ENCODE data around the gene P2RX1. TPM values are rescaled to one million over a fixed set of nuclear protein-coding genes. Genes with fewer than 3 reads are reported as not detected.

The P2RX1 gene
- total RNA-seq, 2 experiments from 2014 or later: 0.34 to 1.0 TPM

- no peak overlapping the region for H3K4me3 Mint-ChIP-seq
- H3K27me3 Mint-ChIP-seq: no peaks in the 10 kb centered on the region
- H3K4me1 Mint-ChIP-seq (ENCODE audit: low read depth): no peaks in the 10 kb centered on the region
- DNase-seq (no peak), ATAC-seq (ENCODE audit: poor library complexity) (no peak)
- no peaks in the 10 kb centered on the region for H3K9me3 ChIP-seq (ENCODE audit: control insufficient read depth in 1 of 2, insufficient read depth in 1 of 2, low read length in 2 of 2)
- intact Hi-C loops (cut with DNase I, micrococcal nuclease): no loop called here
- CTCF ChIA-PET: no interaction called here
- peaks cover 62% of the 10 kb centered on the region for H3K36me3 ChIP-seq (ENCODE audit: insufficient read depth, low read length)
- H3K4me3 ChIP-seq (ENCODE audit: low read length): no peak overlapping the region
- no peak for TF ChIP-seq CTCF (IDR thresholded peaks at IDR 0.05)
- POLR2A ChIA-PET: no interaction called here
- no peak overlapping the region for H3K27ac ChIP-seq (ENCODE audit: low read depth in 1 of 2, low read length in 2 of 2)
- no peak overlapping the region for H3K27ac Mint-ChIP-seq
- H3K9me3 Mint-ChIP-seq: no peaks in the 10 kb centered on the region
- peaks cover 68% of the 10 kb centered on the region for H3K36me3 Mint-ChIP-seq (ENCODE audit: low read depth)
- H3K4me1 ChIP-seq (ENCODE audit: insufficient read depth, low read length): no peaks in the 10 kb centered on the region
- H3K27me3 ChIP-seq (ENCODE audit: control insufficient read depth in 1 of 2, insufficient read depth in 2 of 2, low read length in 2 of 2): no peaks in the 10 kb centered on the region
Observed at GRCh38 chr17:3926860-3927627, 10.8 kb upstream of the P2RX1 start.

- H3K4me3 Mint-ChIP-seq: no peak overlapping the region
- no peak overlapping the region for H3K27ac Mint-ChIP-seq
- ChIA-PET CTCF (interaction anchor here (1.7 kb wide), 1 partner anchor 12 kb away, joined by 4 read pairs; no protein-coding TSS in a partner anchor), POLR2A (no interaction called here)
- DNase-seq (no peak), ATAC-seq (ENCODE audit: poor library complexity) (no peak)
- Histone ChIP-seq H3K27ac (ENCODE audit: low read depth in 1 of 2, low read length in 2 of 2) (peak overlapping the region in 1 of 2 donors; percentile 21), H3K9me3 (ENCODE audit: control insufficient read depth in 1 of 2, insufficient read depth in 1 of 2, low read length in 2 of 2) (no peaks in the 10 kb centered on the region), H3K36me3 (ENCODE audit: insufficient read depth, low read length) (peaks cover 60% of the 10 kb centered on the region), H3K27me3 (ENCODE audit: control insufficient read depth in 1 of 2, insufficient read depth in 2 of 2, low read length in 2 of 2) (no peaks in the 10 kb centered on the region), H3K4me3 (ENCODE audit: low read length) (no peak overlapping the region), H3K4me1 (ENCODE audit: insufficient read depth, low read length) (no peaks in the 10 kb centered on the region)
- H3K4me1 Mint-ChIP-seq (ENCODE audit: low read depth): no peaks in the 10 kb centered on the region
- intact Hi-C loops (cut with DNase I, micrococcal nuclease): no loop called here
- peaks cover 57% of the 10 kb centered on the region for H3K36me3 Mint-ChIP-seq (ENCODE audit: low read depth)
- H3K9me3 Mint-ChIP-seq: no peaks in the 10 kb centered on the region
- H3K27me3 Mint-ChIP-seq: no peaks in the 10 kb centered on the region
- TF ChIP-seq CTCF (IDR thresholded peaks at IDR 0.05): no peak
Observed at GRCh38 chr17:3925684-3926485, 9.6 kb upstream of the P2RX1 start.

GRCh38 chr17:3924512-3925350 lies 8.5 kb upstream of the P2RX1 start:
- no peak for TF ChIP-seq CTCF (IDR thresholded peaks at IDR 0.05)
- H3K9me3 Mint-ChIP-seq: no peaks in the 10 kb centered on the region
- Histone ChIP-seq H3K36me3 (ENCODE audit: insufficient read depth, low read length) (peaks cover 49% of the 10 kb centered on the region), H3K27me3 (ENCODE audit: control insufficient read depth in 1 of 2, insufficient read depth in 2 of 2, low read length in 2 of 2) (no peaks in the 10 kb centered on the region), H3K4me3 (ENCODE audit: low read length) (no peak overlapping the region), H3K4me1 (ENCODE audit: insufficient read depth, low read length) (no peaks in the 10 kb centered on the region), H3K9me3 (ENCODE audit: control insufficient read depth in 1 of 2, insufficient read depth in 1 of 2, low read length in 2 of 2) (no peaks in the 10 kb centered on the region), H3K27ac (ENCODE audit: low read depth in 1 of 2, low read length in 2 of 2) (no peak overlapping the region)
- no peaks in the 10 kb centered on the region for H3K4me1 Mint-ChIP-seq (ENCODE audit: low read depth)
- no peak overlapping the region for H3K4me3 Mint-ChIP-seq
- no peak for DNase-seq
- ATAC-seq (ENCODE audit: poor library complexity): no peak
- ChIA-PET CTCF (interaction anchor here (1.7 kb wide), 1 partner anchor 11 kb away, joined by 4 read pairs; no protein-coding TSS in a partner anchor), POLR2A (no interaction called here)
- intact Hi-C loops (cut with DNase I, micrococcal nuclease): loop anchor here in 1 of 2 experiments (1.0 kb wide), 1 partner anchor 42 kb away; no protein-coding TSS in a partner anchor
- H3K27me3 Mint-ChIP-seq: no peaks in the 10 kb centered on the region
- H3K27ac Mint-ChIP-seq: peak overlapping the region; percentile 62
- peaks cover 49% of the 10 kb centered on the region for H3K36me3 Mint-ChIP-seq (ENCODE audit: low read depth)
